Esophagus squamous epithelium (tissue), 4 donors: ENCODE results near the gene TYW3.

Source experiments
- CTCF ChIP-seq, 6 experiments: fragments of 450-650 bp in 4 of 6; fragments of 200-600 bp in 2 of 6; sonication (generic) in 2 of 6; IDR thresholded peaks; one replicate each; pipeline ENCODE4 v1.5.1; 2016 to 2019; ENCODE audit warnings: antibody characterized with exemption in 6 of 6, mild to moderate bottlenecking in 4 of 6, moderate library complexity in 4 of 6
- POLR2A ChIP-seq, 4 donors: fragments of 450-650 bp; IDR thresholded peaks; one replicate each; pipeline ENCODE4 v1.6.1; 2017; ENCODE audit warnings: antibody characterized with exemption in 4 of 4, mild to moderate bottlenecking in 4 of 4, moderate library complexity in 3 of 4

GRCh38 chr1:74716822-74717221 lies 16.1 kb upstream of the TYW3 start:
- TF ChIP-seq CTCF (IDR thresholded peaks at IDR 0.05) (no peak), POLR2A (IDR thresholded peaks at IDR 0.05) (no peak)
